ENCODE results near the gene TPRN.

The TPRN gene

GRCh38 chr9:137168904-137169856, 31.4 kb downstream of the TPRN start:
- peak; percentile 91 for DNase-seq

GRCh38 chr9:137168573-137168903, 32.0 kb downstream of the TPRN start:
- DNase-seq, result no peak

- peak; percentile 58 for DNase-seq
Observed at GRCh38 chr9:137167747-137168572, 32.6 kb downstream of the TPRN start.

- no peak for DNase-seq
Observed at GRCh38 chr9:137167277-137167746, 33.2 kb downstream of the TPRN start.

GRCh38 chr9:137166380-137167229, 33.9 kb downstream of the TPRN start:
- DNase-seq, result no peak

- no peak for DNase-seq
Observed at GRCh38 chr9:137165250-137165836, 35.2 kb downstream of the TPRN start.

GRCh38 chr9:137164370-137165249, 35.9 kb downstream of the TPRN start:
- no peak for DNase-seq

- no peak for DNase-seq
Observed at GRCh38 chr9:137163805-137164204, 36.7 kb downstream of the TPRN start.

GRCh38 chr9:137163365-137163715, 37.2 kb downstream of the TPRN start:
- DNase-seq, result no peak

- DNase-seq, result no peak
Observed at GRCh38 chr9:137162505-137163364, 37.8 kb downstream of the TPRN start.

GRCh38 chr9:137161558-137162486, 38.7 kb downstream of the TPRN start:
- no peak for DNase-seq

GRCh38 chr9:137160716-137161557, 39.6 kb downstream of the TPRN start:
- DNase-seq, result no peak

GRCh38 chr9:137160054-137160425, 40.5 kb downstream of the TPRN start:
- no peak for DNase-seq

- no peak for DNase-seq
Observed at GRCh38 chr9:137159105-137160053, 41.2 kb downstream of the TPRN start.

GRCh38 chr9:137158625-137159024, 41.9 kb downstream of the TPRN start:
- peak; percentile 33 for DNase-seq

- no peak for DNase-seq
Observed at GRCh38 chr9:137157618-137158415, 42.7 kb downstream of the TPRN start.
